Transverse colon (tissue), 4 donors: ENCODE results near the gene LCORL.

Source experiments
- EP300 ChIP-seq: sonication (generic); formaldehyde crosslinking; IDR thresholded peaks from one replicate; pipeline ENCODE4 v1.6.1; 2017; ENCODE audit warnings: antibody characterized with exemption, low read depth
- POLR2A ChIP-seq: fragments of 450-650 bp; IDR thresholded peaks from one replicate; pipeline ENCODE4 v1.6.1; 2016; ENCODE audit warnings: antibody characterized with exemption, mild to moderate bottlenecking, moderate library complexity
- POLR2AphosphoS5 ChIP-seq, 3 donors: sonication (generic); formaldehyde crosslinking; IDR thresholded peaks; one replicate each; pipeline ENCODE4 v1.6.1; 2016; ENCODE audit warnings: antibody characterized with exemption in 3 of 3
- TF ChIP-seq, protein P1 (sequence below), 5 experiments: fragments of 200-600 bp in 3 of 5; fragments of 450-650 bp in 2 of 5; sonication (generic) in 3 of 5; IDR thresholded peaks; 1 replicate in 2 of 5; 2 replicates in 3 of 5; pipeline ENCODE4 v1.5.1; 2016 to 2017; ENCODE audit warnings: antibody characterized with exemption in 5 of 5, inconsistent platforms in 3 of 5, mild to moderate bottlenecking in 2 of 5, moderate library complexity in 1 of 5

GRCh38 chr4:17854036-17854435, 167.5 kb downstream of the LCORL start:
- no peak for TF ChIP-seq POLR2AphosphoS5 (IDR thresholded peaks at IDR 0.05)
- TF ChIP-seq, protein P1, sequence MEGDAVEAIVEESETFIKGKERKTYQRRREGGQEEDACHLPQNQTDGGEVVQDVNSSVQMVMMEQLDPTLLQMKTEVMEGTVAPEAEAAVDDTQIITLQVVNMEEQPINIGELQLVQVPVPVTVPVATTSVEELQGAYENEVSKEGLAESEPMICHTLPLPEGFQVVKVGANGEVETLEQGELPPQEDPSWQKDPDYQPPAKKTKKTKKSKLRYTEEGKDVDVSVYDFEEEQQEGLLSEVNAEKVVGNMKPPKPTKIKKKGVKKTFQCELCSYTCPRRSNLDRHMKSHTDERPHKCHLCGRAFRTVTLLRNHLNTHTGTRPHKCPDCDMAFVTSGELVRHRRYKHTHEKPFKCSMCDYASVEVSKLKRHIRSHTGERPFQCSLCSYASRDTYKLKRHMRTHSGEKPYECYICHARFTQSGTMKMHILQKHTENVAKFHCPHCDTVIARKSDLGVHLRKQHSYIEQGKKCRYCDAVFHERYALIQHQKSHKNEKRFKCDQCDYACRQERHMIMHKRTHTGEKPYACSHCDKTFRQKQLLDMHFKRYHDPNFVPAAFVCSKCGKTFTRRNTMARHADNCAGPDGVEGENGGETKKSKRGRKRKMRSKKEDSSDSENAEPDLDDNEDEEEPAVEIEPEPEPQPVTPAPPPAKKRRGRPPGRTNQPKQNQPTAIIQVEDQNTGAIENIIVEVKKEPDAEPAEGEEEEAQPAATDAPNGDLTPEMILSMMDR (IDR thresholded peaks at IDR 0.05) = no peak
- no peak for TF ChIP-seq POLR2A
- no peak for TF ChIP-seq EP300
